ENCODE data around the gene GUK1.
"Not testable (repeated sequence)": the region's sequence is repeated elsewhere in the genome, so short reads cannot be mapped to it uniquely, and the experiment has no call there.

GUK1 gene

DNA sequence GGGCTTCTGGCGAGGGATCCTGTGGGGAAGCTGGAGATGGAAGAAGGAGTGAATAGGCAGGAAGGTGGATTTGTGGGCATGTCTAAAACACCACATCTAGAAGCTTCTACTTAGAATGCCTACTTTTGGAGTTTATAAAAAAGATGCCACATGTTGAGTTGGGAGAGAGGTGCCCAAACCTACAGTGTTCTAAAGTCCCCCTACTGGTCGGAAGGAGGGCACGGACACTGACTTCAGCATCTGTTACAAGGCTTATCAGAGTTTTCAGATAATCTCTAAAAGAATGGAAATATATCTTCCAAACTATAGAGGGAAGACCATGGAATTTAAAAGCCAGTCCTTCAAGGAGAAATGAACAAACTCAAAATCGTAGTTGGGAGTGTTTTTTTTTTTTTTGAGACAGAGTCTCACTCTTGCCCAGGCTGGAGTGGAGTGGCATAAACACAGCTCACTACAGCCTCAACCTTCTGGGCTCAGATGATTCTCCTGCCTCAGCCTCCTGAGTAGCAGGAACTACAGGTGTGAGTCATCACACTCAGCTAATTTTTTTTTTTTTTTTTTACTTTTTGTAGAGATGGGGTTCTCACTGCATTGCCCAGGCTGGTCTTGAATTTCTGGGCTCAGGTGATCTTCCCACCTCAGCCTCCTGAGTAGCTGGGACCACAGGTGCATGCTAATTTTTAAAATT, 40.3 kb downstream of the GUK1 start:
- no peak for DNase-seq

DNA sequence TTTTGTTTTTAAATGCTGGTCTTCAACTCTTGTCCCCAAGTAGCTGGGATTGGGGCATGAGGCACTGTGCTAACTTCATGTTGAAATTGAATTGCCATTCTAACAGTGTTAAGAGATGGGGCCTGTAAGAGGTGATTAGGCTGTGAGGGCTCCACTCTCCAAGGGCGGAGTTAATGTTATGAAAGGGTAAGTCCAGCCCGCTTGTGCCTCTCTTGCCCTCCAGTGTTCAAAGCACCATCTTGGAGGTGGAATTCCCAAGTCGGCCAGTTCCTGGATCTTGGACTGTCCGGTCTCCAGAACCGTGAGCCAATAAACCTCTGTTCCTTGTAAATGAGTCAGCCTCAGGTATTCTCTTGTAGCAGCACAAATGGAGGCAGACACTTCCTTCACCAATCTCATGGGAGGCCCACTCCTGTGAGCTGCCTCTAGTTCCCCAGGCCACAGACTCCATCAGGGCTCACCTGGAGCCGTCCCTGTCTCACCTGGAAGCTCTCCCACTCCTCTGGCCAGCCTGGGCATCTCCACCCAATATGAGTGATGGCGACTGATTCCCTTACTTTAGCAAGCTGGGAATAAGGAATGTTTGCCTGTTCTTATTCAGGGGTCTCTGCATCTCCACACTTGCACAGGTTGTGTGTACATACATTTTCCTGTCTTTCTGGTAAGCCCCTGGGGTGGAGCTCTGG, 41.0 kb downstream of the GUK1 start:
- DNase-seq, result no peak

DNA sequence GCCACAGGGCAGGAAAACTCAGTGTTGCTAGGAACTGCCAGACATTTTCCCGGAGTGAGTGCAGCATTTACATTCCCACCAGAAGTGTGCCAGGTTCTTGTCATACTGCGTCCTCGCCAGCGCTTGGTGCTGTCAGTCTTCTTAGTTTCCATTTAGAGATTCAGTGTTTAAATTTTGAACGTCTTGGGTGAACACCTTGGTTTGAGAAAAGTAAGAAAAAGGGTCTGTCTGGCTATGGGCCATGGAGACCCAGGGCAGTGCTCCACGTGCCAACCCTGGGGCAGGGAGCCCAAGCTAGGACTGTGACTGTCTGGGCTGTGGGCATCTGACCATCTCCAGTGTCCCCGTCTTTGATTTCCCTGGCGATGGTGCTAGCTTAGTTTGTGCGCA, 41.6 kb downstream of the GUK1 start:
- DNase-seq, result no peak

DNA sequence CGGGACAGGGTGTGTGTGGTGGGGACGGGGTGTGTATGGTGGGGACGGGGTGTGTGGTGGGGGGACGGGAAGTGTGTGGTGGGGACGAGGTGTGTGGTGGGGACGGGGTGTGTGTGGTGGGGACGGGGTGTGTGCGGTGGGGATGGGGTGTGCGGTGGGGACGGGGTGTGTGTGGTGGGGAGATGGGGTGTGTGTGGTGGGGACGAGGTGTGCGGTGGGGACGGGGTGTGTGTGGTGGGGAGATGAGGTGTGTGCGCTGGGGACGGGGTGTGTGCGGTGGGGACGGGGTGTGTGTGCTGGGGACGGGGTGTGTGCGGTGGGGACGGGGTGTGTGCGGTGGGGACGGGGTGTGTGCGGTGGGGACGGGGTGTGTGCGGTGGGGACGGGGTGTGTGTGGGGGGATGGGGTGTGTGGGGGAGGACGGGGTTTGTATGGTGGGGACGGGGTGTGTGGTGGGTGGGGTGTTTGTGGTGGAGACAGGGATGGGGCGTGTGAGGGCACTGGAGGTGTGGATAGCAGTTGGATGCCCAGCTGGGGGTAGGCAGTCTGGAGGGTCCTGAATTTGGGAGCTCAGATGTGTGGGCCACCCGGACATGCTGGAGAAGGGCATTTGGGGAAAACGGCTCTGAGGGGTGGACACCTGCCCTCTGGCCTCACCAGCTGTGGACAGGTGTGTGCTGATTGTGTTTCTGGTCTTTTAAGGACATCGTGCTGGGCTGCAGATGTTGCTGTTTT, 42.4 kb downstream of the GUK1 start:
- DNase-seq, result peak; percentile 35

DNA sequence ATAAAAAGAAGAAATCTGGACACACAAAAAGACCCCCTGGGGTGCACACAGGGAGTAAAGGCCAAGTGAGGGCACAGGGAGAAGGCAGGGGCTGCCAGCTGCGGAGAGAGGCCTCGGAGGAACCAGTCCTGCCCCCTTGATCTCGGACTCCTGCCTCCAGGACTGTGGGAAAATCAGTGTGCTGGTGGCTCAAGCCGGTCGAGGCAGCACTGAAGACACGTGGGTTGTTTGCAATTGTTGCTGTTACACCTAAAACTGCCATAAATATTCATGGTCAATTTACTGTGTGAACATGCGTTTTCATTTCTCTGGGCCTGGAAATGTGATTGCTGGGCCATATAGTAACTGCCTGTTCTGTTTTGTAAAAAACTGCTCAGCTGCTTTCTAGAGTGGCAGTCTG, 44.1 kb downstream of the GUK1 start:
- DNase-seq, result no peak

DNA sequence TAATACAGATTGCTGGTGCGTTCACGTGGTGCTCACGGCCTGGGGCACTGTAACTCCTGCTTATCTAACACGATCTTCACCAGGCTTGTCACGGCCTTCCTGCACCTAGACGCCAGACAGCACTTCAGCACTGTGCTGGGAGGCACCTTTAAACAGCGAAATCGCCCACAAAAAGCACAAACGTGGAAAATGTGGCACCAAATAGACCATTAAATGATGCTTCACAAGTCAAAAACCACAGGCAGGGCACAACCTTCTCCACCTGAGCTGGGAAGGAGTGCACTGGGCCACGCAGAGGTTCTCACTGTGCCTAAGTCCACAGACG, 45.5 kb downstream of the GUK1 start:
- DNase-seq, result peak; percentile 72

DNA sequence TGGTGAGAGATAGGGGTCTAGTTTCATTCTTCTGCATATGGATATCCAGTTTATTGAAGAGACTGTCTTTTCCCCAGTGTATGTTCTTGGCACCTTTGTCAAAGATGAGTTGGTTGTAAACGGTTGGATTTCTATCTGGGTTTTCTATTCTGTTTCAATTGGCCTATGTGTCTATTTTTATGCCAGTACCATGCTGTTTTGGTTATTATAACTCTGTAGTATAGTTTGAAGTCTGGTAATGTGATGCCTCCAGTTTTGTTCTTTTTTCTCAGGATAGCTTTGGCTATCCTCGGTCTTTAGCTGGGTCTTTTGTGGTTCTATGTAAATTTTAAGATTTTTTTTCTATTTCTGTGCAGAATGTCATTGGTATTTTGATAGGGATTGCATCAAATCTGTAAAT, 48.2 kb downstream of the GUK1 start:
- not testable (repeated sequence) for DNase-seq

DNA sequence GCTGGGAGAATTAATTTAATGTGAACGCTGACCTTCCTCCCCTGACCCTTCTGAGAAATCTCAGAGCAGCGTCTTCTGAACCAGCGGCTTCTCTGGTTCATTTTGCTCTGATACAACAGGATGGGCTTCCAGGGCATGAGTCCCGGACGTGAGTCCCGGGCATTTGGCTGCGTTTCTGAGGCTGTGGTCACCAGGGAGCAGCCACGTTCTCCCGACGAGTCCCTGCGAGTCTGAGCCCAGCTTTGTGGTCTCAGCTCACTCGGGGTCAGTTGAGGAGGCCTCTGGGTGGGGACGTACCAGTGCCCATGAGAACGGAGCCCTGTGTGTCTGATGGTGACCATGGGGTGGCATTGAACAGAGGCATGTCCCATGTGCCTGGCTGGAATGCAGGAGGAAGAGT, 50.1 kb downstream of the GUK1 start:
- DNase-seq, result no peak

DNA sequence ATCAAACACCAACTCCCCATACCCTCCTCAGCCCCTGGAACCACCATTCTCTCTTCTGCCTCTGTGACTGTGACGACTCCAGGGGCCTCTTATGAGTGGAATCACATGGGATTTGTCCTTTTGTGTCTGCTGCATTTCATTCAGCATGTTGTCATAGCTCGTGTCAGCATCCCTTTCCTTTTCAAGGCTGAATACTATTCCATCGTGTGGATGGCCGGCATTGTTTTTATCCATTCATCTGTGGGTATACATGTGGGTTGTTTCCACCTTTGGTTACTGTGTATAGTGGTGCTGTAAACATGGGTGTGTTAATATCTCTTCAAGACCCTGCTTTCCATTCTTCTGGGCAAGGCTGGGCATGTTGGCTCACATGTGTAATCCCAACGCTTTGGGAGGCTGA, 50.7 kb downstream of the GUK1 start:
- no peak for DNase-seq

DNA sequence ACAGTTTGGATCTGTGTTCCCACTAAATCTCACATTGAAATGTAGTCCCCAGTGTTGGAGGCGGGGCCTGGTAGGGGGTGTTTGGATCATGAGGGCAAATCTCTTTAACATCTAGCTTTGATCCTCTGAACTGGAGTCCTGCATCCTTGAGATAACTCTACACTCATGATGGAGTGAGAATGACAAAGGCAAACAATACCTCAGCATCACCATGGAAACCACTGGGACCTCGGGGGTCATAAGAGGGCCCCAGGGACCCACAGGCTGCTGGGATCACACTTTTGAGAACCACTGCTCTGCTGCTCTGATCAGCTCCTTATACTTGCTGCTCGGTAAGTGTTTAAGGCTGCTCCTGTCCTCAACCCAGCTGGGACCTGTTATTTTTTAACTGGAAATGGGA, 54.4 kb downstream of the GUK1 start:
- no peak for DNase-seq

DNA sequence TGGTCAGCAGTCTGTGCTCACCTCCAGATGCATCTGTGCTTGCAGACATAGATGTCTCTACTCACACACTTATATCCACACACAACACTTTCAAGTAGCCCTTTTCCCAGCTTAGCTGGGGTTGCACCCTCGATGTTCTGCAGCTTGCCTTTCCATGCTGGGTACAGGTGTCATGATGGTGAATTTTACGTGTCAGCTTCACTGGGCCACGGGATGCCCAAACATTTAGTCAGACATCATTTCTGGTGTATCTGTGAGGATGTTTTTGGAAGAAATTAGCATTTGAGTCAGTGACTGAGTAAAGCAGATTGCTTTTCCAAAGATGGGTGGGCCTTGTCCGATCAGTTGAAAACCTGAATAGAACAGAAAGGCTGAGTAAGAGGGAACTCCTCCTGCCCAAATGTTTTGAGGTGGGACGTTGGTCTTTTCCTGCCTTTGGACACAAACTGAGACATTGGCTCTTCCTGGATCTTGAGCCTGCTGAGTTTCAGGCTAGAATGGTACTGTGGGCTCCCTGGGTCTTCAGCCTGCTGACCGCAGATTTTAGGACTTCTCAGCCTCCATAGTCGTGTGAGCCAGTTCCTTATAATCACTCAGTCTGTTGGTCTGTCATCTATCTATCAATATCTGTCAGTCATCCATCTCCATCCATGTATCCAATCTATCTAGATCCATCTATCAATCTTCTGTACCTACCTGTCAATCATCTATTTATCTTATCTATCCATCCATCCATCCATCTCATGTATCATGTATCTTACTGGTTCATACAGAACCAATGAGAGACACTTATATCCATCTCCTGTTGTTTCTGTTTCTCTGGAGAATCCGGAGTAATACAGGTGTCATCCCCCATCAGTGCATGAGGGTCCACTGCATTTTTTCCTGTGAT, 55.1 kb downstream of the GUK1 start:
- no peak for DNase-seq

DNA sequence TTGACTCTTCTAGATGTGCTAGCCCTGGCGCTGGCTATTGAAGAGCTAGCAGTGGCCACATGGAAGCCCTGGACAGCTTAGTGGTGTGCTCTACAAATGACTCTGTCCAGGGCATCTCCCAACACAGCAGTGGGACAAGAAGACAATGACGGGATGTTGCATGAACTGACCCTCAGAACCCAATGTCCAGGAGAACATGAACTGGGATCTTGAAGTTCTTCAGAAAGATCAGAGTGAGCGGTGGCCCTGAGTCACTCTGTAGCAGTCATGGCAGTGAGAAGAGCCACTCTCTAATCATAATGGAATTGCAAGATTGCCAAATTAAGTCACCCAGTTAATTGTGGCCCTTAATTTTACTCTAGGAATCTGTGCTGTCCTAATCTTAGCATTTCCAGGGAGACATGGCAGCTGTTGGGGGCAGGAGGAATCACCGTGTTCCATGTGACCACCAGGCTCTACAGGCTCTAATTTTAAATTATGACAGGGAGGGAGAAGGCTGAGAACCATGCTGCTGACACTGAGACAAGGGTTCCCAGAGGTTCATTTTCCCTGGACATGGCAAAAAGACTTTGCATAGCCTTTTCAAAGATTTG, 57.6 kb downstream of the GUK1 start:
- no peak for DNase-seq

All from CD4-positive, alpha-beta T cell treated with Interleukin-10 for 1 hour (primary cell).